DLD1 (cell line): ENCODE results near the gene CKM.
"Not testable (repeated sequence)": the region's sequence is repeated elsewhere in the genome, so short reads cannot be mapped to it uniquely, and the experiment has no call there.

Experiments used
- in situ Hi-C: cut with HindIII; loops from 2 replicates; pipeline ENCODE4 v1.10.0; 2017; ENCODE audit warnings: low sequenced_read_pairs

CKM gene

GRCh38 chr19:45294291-45295029 lies 28.2 kb downstream of the CKM start:
- in situ Hi-C loops: no loop called here

GRCh38 chr19:45293682-45294081 lies 29.0 kb downstream of the CKM start:
- in situ Hi-C loops: no loop called here

DNA sequence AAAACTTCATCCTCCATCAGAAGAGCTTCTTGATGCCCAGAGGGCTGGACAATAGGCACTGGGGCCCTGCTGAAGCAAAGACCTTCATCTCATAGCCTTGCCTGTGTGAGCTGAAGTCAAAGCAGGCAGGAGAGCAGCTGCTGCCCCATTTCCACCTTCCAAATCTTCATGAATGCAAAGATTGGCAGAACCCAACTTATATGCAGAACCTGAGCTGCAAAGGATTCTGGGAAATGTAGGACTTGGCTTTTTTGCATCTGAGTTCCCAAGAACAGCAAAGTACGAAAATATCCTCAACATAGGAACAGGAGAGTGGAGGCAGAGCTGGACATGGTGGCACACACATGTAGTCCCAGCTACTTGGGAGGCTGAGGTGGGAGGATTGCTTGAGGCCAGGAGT lies 30.8 kb downstream of the CKM start:
- in situ Hi-C loops: no loop called here

DNA sequence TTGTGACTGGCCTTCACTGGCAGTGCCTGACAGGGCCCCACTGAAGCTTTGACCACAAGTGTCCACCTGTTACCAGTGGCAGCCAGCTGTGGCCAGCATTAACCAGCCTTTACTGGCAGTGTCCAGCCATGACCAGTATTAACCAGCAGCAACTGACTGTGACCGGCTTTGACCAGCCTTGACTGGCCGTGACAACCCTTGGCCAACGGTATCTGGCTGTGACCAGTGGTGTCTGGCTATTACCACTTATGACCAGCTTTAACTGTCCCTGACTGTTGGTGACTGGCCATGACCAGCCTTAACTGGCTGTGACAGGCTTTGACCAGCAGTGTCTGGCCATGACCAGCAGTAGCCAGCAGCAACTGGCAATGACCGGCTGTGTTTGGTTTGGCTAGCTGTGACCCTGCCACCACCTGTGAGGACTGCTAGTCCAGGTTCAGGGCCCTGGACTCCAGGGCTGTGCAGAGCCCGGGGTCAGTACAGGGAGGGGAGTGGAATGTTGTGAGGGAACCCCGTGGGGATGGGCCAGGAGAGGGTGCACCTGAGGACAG lies 32.2 kb downstream of the CKM start:
- in situ Hi-C loops: no loop called here

DNA sequence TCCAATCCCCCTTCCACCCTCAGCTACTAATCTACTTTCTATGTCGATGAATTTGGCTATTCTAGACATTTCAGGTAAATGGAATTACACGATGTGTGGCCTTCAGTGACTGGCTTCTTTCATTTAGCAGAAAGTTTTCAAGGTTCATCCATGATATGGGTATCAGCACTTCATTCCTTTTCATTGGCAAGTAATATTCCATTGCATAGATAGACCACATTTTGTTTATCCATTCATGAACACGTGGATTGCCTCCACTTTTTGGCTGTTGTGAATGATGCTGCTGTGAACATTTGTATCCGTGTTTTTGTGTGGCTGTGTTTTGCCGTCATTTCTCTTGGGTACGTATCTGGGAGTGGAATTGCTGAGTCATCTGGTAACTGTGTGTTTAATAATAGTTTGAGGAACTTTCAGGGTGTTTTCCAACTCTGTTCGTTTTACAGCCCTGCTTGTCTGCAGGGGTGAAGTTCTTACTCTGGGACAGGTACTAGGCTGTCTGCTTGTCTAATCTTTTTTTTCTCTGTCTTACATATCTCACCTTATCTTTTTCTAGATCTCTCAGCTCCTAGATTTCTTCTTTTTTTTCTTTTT lies 39.1 kb downstream of the CKM start:
- in situ Hi-C loops: no loop called here

DNA sequence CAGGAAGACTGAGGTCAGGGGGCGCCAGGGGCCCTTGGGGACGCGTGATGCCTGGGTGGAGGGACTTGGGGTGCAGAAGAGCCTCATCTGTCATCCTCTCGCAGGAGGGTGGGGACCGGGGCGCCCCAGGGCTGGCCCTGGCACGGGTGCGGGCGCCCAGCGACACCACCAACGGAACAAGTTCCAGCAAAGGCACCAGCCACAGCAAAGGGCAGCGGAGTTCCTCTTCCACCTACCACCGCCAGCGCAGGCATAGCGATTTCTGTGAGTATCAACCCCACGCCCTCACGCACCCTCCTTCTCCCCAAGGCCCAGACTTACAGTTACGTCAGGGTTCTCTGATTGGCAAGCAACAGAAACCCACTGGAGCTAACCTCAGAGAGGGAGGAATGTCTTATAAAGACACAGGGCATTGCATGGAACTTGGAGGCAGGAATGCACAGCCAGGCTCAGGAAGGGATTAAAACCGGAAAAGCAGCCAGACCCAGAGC lies 42.2 kb downstream of the CKM start:
- in situ Hi-C loops: no loop called here

GRCh38 chr19:45279587-45280192 lies 43.0 kb downstream of the CKM start:
- in situ Hi-C loops: no loop called here

GRCh38 chr19:45278087-45278486 lies 44.6 kb downstream of the CKM start:
- in situ Hi-C loops: no loop called here

GRCh38 chr19:45276284-45276687 lies 46.4 kb downstream of the CKM start:
- in situ Hi-C loops: no loop called here

GRCh38 chr19:45275370-45275971 lies 47.2 kb downstream of the CKM start:
- in situ Hi-C loops: no loop called here

- in situ Hi-C loops: no loop called here
These were observed 49.2 kb downstream of the CKM start for GRCh38 chr19:45273521-45273855.

- in situ Hi-C loops: no loop called here
These were observed 51.0 kb downstream of the CKM start for GRCh38 chr19:45271735-45272108.

DNA sequence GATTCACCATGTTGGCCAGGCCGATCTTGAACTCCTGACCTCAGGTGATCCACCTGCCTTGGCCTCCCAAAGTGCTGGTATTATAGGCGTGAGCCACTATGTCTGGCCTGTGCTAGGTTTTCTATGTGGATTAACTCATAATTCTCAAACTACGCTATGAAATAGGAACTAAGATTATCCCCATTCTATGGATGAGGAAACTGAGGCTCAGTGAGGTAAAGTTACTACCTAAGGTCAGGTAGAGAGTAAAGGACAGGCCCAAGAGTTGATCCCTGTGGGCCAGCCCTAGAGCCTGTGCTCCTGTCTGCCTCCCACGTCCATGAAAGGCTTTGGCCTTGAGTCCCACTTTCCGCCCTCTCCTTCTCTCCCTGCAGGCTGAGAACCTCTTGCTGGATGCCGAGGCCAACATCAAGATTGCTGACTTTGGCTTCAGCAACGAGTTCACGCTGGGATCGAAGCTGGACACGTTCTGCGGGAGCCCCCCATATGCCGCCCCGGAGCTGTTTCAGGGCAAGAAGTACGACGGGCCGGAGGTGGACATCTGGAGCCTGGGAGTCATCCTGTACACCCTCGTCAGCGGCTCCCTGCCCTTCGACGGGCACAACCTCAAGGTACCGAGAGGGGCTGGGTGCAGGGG lies 51.5 kb downstream of the CKM start:
- in situ Hi-C loops: no loop called here

GRCh38 chr19:45269939-45270338 lies 52.7 kb downstream of the CKM start:
- in situ Hi-C loops: not testable (repeated sequence)

GRCh38 chr19:45267296-45267695 lies 55.4 kb downstream of the CKM start:
- in situ Hi-C loops: no loop called here

DNA sequence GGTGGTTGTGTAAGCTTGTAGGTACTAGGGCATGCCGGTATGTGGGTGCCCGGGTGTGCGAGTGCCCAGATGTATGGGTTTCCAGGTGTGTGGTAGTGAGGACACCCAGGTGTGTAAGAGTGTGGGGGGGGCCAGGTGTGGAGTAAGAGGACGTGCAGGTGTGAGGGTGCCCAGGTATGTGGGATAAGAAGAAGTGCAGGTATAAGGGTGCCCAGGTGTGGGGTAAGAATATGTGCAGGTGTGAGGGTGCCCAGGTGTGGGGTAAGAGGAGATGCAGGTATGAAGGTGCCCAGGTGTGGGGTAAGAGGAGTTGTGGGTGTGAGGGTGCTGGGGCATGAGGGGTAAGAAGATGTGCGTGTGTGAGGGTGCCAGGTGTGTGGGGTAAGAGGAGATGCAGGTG lies 57.3 kb downstream of the CKM start:
- in situ Hi-C loops: no loop called here

DNA sequence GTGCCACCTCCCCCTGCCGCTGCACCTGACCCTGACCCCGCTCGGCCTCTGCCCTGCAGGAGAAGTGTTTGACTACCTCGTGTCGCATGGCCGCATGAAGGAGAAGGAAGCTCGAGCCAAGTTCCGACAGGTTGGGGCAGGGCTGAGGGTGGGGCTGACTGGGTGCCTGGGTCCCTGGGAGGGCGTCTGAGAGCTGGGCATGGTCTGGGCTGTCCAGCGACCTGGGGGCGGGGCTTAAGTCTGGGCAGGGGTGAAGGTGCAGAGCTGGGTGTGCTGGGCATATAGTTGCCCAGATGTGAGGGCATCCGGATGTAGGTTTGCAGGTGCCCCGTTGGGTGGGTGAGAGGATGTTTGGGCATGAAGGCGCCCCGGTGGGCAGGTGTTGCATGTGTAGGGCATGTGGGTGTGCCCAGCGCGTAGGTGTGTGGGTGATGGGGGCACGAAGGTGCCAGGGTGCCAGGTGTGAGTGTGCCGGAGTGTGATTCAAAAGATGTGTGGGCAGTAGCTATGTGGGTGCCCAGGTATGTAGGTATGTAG lies 57.8 kb downstream of the CKM start:
- in situ Hi-C loops: no loop called here

GRCh38 chr19:45263013-45263412 lies 59.7 kb downstream of the CKM start:
- in situ Hi-C loops: no loop called here

- in situ Hi-C loops: no loop called here
These were observed 60.1 kb downstream of the CKM start for GRCh38 chr19:45262570-45262969.

- in situ Hi-C loops: no loop called here
These were observed 63.8 kb downstream of the CKM start for GRCh38 chr19:45258862-45259261.

GRCh38 chr19:45256836-45257235 lies 65.8 kb downstream of the CKM start:
- in situ Hi-C loops: no loop called here
